Stimulated activated CD4-positive, alpha-beta T cell treated with anti-CD3 and anti-CD28 coated beads, Interleukin-4, amount 100 ng/mL, for 4 hours (primary cell): ENCODE results near the gene RAB15.
A peak's percentile ranks its signal among the peaks of the same experiment; 100 is the strongest.
"Not testable (repeated sequence)": the region's sequence is repeated elsewhere in the genome, so short reads cannot be mapped to it uniquely, and the experiment has no call there.

Experiments
- DNase-seq, 2 experiments: peaks; one replicate each; pipeline ENCODE4 v3.0.0-alpha.2; 2020

The RAB15 gene

DNA sequence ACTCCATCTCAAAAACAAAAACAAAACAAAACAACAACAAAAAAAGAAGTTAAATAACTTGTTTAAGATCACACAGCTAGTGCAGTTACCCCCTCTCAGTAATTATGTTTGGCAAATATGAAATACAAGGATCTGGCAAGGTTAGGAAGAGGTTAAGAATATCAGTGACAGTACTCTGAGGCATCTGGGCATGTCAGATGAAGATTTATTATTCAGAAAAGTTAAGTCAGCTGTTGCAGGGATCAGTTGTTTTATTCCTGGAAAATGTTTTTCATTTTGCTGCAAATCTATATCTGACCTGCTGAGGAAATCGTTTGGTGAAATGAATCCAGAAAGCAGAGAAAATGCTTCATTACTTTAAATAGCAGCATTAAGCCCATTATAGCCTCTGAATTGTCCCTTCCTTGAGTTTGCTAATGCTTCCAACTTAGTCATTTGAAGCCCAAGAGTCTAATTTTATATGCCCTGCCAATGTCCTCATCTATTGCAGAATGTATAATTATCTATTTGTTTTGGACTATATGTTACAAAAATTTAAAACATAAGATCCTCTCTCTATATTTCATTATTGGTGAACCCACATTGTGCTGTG lies 37.7 kb downstream of the RAB15 start:
- DNase-seq: no peak

DNA sequence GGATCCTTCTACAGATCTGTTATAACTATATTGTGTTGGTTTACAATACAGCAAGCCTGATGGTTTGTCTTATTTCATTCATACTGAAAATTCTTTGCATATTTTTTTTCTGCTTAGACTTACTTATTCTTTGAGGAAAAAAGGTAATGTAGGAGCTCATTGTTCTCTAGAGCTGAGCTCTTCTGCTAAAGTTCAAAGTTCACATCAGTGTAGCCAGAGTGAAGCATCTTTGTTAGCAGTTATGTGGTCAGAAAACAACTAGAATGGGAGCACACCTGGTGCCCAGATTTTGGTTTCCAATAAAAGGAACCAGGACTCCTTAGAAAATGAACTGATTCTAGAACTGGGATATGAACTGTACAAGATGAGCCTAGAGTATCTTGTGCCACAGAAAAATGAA lies 39.9 kb downstream of the RAB15 start:
- DNase-seq: no peak

DNA sequence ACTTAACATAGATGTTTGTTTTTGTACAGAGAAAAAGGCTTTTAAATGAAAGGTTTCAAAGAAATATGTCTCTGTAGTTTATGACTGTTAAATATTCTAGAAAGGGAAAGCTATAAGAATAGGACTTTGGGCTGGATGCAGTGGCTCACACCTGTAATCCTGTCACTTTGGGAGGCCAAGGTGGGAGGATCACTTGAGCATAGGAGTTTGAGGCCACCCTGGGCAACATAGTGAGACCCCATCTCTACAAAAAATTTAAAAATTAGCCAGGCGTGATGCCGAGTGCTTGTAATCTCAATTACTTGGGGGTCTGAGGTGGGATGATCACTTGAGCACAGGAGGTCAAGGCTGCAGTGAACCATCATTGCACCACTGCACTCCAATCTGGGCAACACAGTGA lies 41.0 kb downstream of the RAB15 start:
- DNase-seq: no peak

DNA sequence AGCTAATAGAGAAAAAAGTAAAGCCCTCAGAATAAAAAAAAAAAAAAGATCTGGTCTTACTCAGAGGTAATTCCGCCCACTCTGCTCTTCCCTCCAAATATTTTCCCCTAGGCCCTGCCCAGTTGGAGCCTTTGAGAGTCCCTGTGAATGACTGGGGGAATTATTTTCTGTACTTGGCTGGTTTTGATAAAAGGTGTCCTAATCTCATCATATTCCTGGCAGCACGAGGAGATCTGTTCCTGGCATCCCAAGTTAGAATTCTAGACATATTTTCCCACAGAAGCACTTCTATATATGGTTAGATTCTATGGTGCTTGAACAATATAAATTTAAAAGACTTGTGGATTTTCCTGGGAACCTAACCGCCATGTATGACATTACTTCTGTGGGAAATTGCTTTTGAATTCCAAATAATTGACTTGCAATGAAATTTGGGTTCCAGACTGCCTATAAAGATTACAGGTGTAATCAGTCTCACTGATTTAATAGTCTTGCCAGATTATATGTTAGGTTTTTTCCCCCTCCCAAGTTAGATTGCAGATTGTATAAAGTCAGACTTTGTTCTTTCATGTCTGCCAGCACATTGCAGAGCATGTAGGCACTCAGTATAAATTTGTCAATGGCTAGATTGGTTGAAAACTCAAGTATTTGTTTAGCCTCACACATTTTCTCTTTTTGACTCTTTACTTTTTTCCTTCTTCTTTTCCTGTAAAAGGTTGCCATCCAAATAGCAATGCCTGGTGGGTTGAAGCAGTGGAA lies 41.9 kb downstream of the RAB15 start:
- DNase-seq: no peak

DNA sequence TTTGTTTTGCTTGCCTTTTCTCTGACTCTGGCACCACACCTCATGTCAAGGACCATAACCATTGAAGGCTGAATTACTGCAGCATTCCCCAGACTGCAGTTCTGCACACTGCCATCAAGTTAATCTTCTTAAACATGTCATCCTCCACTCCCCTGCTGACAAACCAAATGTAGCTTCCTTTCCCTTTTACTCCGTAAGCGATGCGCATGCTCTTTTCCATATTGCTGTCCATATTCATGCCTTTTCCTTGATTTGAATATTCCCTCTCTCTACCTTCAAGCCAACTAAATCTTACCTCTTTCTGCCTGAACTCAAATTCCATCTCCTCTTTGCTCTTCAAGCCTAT lies 43.1 kb downstream of the RAB15 start:
- DNase-seq: no peak

DNA sequence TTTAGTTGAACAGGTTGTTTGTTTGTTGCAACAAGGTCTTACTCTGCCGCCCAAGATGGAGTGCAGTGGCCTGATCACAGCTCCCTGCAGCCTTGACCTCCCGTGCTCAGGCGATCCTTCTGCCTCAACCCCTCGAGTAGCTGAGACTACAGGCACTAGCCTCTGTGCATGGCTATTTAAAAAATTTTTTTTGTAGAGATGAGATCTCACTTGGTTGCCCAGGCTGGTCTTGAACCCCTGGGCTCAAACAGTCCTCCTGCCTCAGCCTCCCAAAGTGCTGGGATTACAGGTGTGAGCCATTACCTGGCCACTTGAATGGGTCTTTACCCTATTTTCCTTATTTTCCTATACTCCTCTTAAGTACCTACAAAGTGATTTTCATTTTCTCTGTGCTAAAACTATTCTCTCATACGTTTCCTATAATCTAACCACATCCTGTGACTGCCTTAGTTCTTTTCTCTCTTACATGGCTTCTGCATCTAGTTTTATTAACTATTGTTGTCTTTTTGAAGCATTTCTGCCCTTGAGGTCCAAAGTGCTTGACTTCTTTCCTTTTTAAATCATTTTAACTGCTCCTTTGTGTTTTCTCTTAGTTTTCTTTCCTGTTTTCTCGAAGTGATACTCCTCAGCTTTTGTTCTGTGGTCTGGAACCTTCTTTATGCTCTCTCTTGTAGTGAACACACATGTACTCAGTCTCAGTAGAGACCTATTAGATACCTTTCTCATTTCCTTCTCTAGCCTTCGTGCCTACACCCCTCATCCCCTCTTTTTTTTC lies 43.7 kb downstream of the RAB15 start:
- no peak for DNase-seq

DNA sequence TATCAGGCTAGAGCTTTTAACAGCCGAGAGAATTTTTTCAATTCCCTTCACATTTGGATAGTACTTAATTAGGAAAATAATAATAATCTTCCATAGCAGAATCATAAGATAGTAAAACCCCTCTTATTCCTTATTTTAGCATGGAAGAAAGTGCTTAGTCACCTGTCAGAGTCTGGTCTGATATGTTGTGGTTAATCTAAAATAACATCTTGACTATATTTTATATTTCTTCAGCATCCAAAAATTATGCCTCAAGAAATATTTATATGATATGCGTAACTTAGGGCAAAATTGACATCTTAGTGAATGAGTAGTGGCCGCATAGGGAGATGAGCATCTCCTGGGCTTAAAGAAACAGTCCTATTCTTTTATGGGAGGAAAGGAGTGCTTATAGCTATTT lies 45.1 kb downstream of the RAB15 start:
- no peak for DNase-seq

DNA sequence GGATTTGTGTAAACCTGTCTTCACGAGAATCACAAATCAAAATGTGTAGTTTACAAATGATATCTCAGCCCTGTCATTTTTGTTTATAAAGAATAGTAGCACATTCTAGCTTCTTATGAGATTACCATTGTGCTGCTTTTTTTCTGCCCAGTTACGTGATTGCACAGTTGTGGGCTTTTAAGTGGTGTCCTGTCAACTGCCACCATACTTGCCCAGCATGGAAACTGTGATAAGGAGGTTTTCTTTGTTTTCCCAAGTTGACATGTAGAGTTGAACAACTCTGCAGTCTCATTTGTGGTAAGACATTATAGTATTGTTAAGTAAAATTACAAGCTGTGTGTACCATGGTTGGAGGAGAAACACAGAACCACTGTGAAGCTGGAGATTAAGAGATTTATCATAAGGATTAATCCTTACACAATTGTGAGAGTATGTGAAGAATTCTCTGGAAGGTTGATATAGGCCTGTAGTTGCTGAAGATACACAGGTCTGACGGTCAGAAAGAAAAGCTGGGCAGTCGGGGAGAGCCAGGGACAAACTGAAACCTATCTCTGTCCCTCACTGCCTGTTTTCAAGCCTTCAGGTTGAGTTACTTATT lies 45.6 kb downstream of the RAB15 start:
- no peak for DNase-seq

DNA sequence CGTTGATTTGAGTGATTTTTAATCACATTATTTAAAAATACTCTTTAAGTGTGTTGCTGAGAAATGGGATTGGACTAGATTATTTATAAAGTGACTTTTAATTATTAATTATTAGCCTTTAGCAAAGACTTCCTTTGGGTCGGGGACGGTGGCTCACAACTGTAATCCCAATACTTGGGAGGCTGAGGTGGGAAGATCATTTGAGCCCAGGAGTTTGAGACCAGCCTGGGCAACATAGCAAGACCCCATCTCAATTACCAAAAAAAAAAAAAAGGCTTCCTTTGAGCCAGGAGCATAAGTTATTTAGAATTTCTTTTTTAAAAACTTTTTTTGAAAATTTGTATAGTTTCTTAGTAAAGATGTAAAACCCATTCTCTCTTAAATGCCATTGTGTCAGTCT lies 49.1 kb downstream of the RAB15 start:
- no peak for DNase-seq

DNA sequence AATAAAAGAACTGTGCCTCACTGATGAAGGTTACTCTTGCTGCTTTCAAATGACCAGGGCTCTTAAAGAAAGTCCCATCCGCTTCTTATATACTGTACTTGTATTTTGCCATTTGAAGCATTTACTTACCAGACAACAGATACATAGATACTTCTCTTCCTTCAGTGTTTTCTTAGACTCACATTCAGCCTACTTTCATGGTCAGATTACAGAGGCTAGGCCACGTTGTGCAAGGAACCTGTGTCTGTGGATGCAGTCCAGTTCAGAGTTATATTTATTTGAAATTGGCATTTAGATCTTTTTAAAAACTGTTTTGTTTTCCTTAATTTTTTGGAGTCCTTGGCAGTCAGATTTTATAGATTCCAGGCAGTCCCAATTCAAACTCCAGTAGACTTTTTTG lies 51.7 kb downstream of the RAB15 start:
- no peak for DNase-seq

DNA sequence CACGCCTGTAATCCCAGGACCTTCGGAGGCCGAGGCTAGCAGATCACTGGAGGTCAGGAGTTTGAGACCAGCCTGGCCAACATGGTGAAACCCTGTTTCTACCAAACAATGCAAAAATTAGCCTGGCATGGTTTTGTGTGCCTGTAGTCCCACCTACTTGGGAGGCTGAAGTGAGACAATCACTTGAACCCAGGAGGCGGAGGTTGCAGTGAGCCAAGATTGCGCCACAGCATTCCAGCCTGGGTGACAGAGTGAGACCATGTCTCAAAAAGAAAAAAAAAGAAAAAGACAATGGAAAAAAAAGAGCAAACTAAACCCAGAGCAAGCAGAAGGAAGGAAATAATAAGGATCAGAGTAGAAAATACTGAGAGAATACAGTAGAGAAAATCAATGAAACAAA lies 52.5 kb downstream of the RAB15 start:
- DNase-seq: no peak

DNA sequence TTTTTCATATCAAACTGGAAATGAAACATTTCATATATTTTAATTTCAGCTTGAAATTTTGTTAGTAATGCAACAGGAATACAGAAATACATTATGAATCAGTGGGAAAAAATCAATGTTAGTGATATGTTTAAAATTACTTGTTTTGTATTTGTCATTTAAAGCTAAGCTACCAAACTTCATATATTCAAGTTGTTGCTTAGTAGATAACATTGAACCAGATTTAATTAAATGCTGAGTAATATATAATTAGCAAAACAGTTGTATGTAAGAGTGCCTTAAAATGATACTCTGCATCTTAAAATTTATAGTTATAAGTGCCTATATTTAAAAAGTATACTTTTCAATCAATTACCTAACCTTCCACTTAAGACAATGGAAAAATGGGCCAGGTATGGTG lies 52.9 kb downstream of the RAB15 start:
- DNase-seq: no peak

DNA sequence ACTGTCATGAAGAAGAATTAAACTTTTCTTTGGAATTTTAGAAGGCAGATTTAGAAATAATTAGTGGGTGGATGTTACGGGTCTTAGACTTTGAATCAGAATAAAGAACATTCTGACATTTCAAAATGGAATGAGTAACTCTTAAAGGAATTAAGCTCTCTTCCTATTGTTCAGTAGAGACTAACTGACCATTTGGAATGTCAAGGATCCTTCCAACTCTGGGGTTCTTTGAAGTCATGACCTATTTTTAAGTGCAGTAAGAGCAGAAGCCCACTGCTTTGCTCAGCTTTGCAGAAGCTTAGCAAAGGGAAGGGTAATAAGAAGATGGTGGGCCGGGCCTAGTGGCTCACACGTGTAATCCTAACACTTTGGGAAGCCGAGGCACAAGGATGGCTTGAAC lies 53.9 kb downstream of the RAB15 start:
- DNase-seq: no peak

DNA sequence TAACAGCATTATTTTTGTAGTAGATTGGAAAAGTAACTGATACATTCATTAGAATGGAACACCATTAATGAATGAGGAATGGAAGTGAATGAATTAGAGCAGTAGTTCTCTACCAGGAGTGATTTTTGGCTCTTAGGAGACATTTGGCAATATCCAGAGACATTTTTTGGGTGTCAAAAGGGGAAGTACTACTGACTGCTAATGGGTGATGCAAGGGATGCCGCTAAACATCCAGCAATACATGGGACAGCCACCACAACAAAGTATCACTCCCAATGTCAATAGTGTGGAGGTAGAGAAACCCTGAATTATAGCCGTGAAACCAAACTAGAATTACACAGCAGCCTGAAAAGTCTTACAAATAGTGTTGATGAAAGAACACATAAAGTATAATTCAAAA lies 56.3 kb downstream of the RAB15 start:
- no peak for DNase-seq

DNA sequence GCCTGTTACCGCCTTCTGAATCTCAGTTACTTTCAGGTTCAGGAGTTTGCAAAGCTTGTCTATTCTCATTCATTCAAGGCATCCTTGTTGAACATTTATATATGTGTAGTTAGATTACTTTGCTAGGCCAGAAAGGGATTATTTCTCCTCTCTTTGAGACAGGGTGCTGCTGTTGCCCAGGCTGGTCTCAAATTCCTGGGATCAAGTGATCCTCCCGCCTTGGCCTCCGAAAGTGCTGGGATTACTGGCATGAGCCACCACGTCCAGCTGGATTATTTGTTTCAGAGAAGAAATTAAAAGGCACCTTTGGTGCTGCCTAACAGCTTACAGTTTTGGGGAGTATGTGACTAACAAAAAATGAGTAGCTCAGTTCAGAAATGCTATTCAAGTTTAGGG lies 57.1 kb downstream of the RAB15 start:
- no peak for DNase-seq

DNA sequence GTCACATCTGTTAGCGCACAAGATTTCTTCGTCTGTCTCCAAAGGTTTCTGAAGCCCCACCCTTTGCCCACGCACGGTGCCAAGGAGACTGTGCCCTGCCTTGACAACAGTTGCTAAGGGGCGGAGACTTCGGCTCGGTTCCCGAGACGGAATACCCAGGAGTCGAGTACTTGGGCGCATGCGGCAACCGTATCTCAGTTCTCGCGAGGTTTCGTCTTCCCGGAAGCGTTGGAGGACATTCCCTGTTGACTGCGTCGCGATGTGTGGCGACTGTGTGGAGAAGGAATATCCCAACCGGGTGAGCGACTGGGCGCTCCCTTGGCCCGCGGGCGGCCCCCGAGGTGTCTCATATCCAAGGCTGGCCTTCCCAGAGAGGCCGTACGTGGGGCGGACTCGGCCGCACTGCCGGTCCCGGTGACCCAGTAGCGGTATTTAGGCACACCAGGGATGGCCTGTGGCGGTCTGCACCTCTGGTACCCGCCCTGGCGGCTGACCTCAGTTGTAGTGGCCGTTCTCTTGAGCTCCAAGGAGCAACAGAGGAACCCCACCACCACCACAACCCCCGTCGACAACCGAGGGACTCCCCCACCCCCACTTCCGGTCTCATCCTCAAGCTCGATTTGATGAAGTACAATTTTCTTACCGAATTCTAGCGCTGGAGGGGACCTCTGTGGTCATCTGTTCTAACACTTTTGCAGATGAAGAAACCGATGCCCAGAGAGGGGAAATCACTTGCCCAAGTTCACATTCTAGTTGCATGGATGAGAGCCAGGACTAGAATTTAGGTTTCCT lies 57.7 kb downstream of the RAB15 start, which contains the start of gene CHURC1:
CHURC1 (plus strand) TSS at position 219 of the 792 bp plus-strand sequence; CDS start at position 260, 41 bp downstream.
- peak; percentile 91 to 99 for DNase-seq

DNA sequence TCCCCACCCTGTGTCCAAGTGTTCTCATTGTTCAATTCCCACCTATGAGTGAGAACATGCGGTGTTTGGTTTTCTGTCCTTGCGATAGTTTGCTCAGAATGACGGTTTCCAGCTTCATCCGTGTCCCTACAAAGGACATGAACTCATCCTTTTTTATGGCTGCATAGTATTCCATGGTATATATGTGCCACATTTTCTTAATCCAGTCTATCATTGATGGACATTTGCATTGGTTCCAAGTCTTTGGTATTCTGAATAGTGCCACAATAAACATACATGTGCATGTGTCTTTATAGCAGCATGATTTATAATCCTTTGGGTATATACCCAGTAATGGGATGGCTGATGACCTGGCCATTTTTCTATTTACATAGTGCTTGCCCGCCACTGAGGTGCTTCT lies 58.7 kb downstream of the RAB15 start:
- not testable (repeated sequence) for DNase-seq

DNA sequence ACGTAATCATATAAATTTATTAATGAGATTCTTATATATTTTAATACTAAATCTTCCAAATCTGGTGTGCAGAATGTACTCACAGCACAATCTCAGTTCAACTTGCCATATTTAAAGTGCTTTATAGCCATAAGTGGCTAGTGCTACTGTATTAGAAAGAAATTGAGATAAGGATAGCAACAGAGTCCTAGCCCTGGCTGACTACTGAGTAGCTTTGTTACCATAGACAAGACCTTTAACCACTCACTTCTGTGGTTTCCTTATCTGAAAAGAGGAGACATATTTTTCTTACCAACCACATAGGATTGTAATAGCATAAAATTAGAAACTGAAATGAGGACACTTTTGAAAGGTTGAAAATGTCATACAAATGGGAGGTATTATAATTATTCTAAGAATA lies 59.9 kb downstream of the RAB15 start:
- no peak for DNase-seq

DNA sequence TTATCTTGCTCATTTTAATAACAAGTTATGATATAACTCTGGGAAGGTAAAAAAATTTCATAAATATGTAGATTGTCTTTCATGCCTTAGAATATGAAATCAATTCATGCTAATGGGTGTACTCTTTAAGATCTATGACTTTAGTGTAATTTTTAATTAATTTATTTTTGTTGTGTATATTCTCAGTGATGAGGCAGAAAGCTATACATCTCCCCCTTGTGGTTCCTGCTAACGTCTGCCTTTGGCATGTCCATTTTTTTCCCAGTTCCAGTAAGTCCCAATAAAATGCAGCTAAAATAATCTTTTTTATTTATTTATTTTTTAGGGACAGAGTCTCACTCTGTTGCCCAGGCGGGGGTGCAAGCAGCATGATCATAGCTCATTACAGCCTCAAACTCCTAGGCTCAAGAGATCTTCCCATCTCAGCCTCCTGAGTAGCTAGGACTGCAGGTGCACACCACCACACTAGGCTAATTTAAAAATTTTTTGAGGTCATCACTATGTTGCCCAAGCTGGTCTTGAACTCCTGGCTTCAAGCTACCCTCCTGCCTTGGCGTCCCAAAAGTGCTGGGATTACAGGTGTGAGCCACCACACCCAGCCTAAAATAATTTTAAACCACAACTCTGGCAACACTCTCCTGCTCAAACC lies 61.2 kb downstream of the RAB15 start:
- DNase-seq: no peak

DNA sequence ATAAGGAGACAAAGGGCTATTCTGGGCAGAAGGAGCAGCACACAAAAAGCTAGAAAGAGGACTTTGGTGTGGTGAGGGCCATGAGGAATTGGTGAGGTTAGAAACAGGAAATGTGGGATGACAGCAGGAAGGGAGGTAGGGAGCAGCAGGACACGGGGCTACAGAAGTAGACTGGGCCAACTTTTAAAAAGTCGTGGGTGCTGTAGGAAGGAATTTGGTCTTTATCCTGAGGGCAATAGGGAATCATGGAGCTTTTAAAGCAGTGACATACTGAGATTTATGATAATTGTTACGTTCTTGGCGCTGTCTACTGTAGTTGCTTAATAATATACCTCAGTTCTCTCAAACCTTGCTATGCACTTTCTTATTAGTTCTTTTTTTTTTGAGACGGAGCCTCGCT lies 66.1 kb downstream of the RAB15 start:
- DNase-seq: no peak

DNA sequence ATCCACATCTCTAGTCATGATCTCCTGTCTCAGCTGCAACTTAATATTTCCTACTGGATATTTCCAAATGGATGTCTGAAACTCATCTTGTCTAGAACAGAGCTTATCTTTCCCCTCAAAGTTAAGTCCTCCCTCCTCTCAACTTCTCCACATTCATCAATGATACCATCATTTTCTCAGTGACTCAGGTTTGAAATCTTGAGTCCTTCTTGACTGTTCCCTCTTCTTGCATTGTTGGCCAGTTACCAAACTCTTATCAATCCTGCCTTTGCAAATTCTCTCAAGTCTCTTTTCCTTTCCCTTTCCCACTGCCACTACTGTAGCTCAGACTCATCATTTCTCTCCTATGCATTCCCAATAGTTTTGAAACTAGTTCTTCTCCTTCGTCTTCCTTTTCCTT lies 72.2 kb downstream of the RAB15 start:
- DNase-seq: no peak
